Uterus (tissue), 2 donors: ENCODE results near the gene CAPZB.

Experiments
- POLR2A ChIP-seq, 2 donors: fragments of 450-650 bp; IDR thresholded peaks; one replicate each; pipeline ENCODE4 v1.6.1; 2016; ENCODE audit warnings: antibody characterized with exemption in 2 of 2, mild to moderate bottlenecking in 1 of 2, moderate library complexity in 1 of 2
- TF ChIP-seq, protein P1 (sequence below), 4 experiments: fragments of 200-600 bp in 2 of 4; fragments of 450-650 bp in 2 of 4; sonication (generic) in 2 of 4; IDR thresholded peaks; one replicate each; pipeline ENCODE4 v1.5.1; 2016 to 2019; ENCODE audit warnings: antibody characterized with exemption in 4 of 4, mild to moderate bottlenecking in 2 of 4, moderate library complexity in 1 of 4

DNA sequence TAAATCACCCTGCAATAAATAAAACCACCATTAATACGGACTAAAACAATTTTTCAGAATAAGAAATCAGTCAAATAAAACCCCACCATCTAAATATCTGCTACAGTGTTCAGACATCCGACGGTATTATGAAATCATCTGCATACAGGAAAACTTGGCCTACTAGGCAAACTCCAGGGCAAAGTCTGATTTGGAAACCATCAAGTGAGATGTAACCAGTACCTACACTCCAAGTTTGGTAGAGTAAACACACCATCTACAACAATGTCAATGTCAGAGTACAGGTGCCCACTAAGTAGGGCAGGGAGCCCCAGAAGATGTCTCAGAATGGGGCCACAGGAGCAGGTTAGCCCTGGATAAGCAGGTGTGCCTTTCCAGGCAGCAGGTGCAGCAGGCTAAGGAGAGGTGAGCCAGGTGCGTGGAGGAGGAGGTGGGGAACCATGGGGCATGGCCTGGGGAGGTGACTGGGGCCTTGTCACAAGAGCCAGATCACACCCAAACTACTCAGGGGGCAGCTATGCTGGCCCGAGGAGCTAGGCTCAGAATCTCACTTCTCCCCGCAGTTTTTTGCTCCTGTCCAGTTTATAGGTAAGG is 59.6 kb downstream of the CAPZB start:
- TF ChIP-seq, protein P1, sequence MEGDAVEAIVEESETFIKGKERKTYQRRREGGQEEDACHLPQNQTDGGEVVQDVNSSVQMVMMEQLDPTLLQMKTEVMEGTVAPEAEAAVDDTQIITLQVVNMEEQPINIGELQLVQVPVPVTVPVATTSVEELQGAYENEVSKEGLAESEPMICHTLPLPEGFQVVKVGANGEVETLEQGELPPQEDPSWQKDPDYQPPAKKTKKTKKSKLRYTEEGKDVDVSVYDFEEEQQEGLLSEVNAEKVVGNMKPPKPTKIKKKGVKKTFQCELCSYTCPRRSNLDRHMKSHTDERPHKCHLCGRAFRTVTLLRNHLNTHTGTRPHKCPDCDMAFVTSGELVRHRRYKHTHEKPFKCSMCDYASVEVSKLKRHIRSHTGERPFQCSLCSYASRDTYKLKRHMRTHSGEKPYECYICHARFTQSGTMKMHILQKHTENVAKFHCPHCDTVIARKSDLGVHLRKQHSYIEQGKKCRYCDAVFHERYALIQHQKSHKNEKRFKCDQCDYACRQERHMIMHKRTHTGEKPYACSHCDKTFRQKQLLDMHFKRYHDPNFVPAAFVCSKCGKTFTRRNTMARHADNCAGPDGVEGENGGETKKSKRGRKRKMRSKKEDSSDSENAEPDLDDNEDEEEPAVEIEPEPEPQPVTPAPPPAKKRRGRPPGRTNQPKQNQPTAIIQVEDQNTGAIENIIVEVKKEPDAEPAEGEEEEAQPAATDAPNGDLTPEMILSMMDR (IDR thresholded peaks at IDR 0.05), result no peak
- no peak for TF ChIP-seq POLR2A (IDR thresholded peaks at IDR 0.05)
